GM21825 (cell line): ENCODE measurements around the gene GNB1L.

Source experiments
- ATAC-seq: cut with Tn5 transposase; IDR thresholded peaks from one replicate; pipeline ENCODE4 v1.9.1; 2021; ENCODE audit warnings: mild to moderate bottlenecking, moderate library complexity; ENCODE audit not compliant: unreplicated experiment

GNB1L gene

GRCh38 chr22:19876941-19877625 lies 22.4 kb upstream of the GNB1L start:
- ATAC-seq, result no peak

- no peak for ATAC-seq
Measured at GRCh38 chr22:19876314-19876940, 21.8 kb upstream of the GNB1L start.

- ATAC-seq, result no peak
Measured at GRCh38 chr22:19875531-19876313, 21.0 kb upstream of the GNB1L start.

GRCh38 chr22:19875061-19875530 lies 20.4 kb upstream of the GNB1L start:
- ATAC-seq, result no peak

- no peak for ATAC-seq
Measured at GRCh38 chr22:19874307-19875060, 19.8 kb upstream of the GNB1L start.

- ATAC-seq, result no peak
Measured at GRCh38 chr22:19873960-19874306, 19.3 kb upstream of the GNB1L start.

- no peak for ATAC-seq
Measured at GRCh38 chr22:19873138-19873959, 18.7 kb upstream of the GNB1L start.

GRCh38 chr22:19872779-19873137 lies 18.1 kb upstream of the GNB1L start:
- ATAC-seq, result no peak

- ATAC-seq, result no peak
Measured at GRCh38 chr22:19871845-19872778, 17.4 kb upstream of the GNB1L start.

- ATAC-seq, result no peak
Measured at GRCh38 chr22:19871023-19871844, 16.6 kb upstream of the GNB1L start.

- ATAC-seq, result no peak
Measured at GRCh38 chr22:19870153-19871022, 15.7 kb upstream of the GNB1L start.

- ATAC-seq, result no peak
Measured at GRCh38 chr22:19869497-19870152, 15.0 kb upstream of the GNB1L start.

- ATAC-seq, result no peak
Measured at GRCh38 chr22:19868773-19869471, 14.2 kb upstream of the GNB1L start.

- no peak for ATAC-seq
Measured at GRCh38 chr22:19868333-19868732, 13.7 kb upstream of the GNB1L start.

- ATAC-seq, result no peak
Measured at GRCh38 chr22:19867617-19868016, 12.9 kb upstream of the GNB1L start.

GRCh38 chr22:19866665-19867009 lies 12.0 kb upstream of the GNB1L start:
- no peak for ATAC-seq
